DMS79 treated with DMSO at 0.1 percent for 48 hours (cell line): ENCODE results near the gene LRFN5.

Experiments
- DNase-seq: peaks from one replicate; lab custom pipeline; 2025; lab: John Stamatoyannopoulos, UW

LRFN5 gene

DNA sequence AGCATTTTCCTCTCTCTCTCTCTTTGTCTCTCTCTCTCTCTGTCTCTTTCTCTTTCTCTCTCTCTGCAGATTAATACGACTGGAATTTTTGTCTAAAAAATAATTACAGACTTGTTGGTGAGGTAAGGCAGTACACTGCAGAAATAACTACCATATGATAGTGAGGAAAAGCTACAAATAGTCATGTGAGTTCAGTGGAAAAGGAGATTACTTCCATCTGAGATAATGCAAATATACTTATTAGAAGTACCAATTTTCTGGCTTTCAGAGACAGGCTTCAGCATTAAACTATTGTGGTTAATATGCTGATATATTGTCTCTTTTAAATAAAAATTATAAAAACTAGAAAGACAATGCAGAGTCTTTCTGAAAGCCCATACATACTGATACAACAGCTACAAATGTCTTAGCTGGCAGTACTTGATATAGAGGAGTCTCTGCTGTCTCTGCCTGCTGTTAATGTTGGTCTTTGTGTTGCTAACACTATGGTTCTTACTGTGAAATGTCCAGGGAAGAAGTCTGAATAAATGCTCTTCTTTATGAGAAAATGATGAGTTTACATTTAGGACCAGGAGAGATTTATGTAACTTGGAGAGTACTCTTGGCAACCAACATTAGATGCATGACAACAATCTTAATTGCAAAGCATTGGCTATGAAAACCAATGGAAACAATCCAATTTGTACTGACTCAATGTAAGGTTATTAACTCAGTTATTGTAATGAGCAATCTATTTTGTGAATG is 167.0 kb downstream of the LRFN5 start:
- no peak for DNase-seq

DNA sequence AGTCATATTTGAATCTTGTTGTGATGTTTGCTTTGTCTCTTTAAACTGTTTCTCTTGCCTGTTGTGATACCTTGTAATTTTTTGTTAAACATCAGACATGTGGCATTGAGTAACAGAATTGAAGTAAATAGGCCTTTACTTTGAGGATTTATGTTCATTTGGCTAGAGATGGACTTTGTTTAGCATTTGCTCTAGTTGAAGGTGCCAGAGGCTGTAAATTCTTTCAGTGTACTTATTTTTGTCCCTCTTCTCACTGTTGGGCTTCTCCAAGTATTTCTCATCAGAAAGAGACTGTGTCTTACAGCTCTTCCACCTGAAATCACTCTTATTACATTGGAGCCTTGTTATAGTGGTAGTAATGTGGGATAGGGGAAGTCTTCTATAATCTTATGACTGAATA is 175.8 kb downstream of the LRFN5 start:
- DNase-seq, result no peak

DNA sequence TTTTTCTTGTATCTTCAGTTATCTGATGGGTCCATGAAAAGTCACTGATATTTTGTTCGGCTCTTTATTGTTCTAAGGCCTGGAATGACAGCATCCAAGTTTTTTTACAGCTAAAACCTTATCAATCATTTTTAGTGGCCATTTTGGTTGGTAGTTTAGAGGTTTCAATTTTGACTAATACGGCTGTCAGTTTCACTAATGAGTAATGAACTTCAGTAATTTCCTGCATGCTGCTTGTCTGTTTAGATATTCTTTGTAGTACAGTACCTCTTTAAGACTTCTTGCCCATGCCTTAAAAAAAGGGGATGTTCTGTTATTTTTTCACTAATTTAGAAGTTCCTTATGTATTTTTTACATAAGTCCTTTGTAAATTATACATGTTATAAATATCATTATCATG is 176.7 kb downstream of the LRFN5 start:
- DNase-seq, result no peak

DNA sequence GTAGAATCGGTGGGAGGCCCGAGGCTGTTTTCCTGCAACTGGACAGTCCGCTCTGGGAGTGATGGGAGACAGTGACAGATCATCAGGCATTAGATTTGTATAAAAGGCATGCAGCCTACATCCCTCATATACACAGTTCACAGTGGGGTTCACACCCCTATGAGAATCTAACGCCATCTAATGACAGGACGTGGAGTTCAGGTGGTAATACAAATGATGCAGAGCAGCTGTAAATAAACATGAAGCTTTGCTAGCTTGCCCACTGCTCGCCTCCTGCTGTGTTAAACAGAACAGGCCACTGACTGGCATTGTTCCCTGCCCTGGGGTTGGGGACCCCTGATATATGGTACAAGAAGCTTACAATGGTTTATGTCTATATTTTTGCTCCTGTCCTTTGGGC is 179.0 kb downstream of the LRFN5 start:
- no peak for DNase-seq

DNA sequence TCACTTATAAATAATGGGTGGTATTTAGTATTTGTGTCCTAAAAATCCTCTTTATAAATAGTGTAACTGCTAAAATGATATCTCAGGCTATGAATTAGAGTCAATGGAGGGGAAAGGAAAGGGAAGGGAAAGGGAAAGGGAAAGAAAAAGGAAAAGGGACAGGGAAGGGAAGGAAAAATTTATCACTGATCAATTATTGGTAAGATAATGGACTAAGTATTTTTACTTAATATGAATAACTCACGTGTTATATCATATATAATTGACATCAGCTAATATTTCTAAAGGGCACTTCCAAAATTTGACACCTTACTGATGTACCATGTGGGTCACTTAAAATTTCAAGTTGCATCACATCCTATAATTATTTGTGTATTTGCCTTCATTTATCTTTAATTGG is 193.1 kb downstream of the LRFN5 start:
- no peak for DNase-seq

DNA sequence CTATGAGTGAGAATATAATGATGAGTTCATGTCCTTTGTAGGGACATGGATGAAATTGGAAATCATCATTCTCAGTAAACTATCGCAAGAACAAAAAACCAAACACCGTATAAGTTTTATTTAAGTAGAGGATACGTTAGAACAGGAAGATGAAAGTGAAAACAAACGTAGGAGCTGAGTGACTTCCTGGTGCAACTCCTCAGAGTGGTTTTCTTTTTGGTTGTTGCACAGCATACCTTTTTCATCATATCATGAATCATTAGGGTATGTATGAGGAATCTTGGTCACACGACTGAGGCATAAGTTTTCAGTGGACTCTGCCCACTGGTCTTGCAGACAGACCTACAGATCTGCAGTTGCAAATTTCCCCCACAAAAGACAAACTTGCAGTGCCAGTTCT is 199.0 kb downstream of the LRFN5 start:
- DNase-seq, result no peak

DNA sequence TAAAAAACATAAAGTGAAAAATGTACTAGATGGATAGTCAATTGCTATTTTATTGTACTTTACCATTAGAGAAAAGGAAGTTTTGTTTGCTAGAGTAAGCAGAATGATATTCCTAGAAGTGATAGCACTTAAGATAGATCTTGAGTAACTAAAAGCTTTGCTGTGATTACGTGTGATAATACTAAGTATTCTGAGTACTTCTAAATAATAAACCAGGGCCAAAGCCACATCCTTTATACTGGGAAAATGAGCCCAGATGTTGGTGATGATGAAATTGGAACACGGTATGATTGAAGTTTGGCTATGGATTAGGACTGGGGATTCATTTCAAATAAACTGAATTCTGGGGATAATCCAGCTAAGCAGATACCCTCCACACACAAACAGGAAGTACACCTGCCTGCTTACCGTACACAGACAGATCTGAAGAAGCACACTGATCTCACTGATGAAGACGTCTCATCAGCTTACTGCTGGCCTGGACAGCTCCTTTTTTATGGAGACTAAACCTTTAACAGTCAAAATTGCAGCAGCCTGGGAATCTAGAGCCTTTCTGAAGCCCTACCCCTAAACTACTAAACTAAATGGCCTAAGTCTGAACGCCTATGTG is 199.8 kb downstream of the LRFN5 start:
- DNase-seq, result no peak

DNA sequence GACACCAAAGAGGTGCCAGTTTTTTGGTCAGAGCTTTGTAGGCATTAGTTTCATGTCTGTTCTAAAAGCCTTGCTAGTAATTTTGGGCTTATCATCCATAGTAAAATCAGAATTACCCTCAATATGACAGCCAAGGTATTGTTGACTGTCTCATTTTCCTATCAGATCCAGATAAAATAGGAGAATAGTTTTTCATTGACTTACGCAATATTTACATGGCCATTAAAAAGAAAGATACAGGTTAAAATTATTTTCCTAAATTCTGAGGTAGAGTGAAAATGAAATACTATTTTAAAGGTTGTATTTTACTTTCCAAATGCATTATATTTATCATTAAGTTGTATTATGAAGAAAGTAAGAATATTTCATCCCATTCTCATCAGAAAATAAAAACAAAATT is 203.7 kb downstream of the LRFN5 start:
- no peak for DNase-seq

DNA sequence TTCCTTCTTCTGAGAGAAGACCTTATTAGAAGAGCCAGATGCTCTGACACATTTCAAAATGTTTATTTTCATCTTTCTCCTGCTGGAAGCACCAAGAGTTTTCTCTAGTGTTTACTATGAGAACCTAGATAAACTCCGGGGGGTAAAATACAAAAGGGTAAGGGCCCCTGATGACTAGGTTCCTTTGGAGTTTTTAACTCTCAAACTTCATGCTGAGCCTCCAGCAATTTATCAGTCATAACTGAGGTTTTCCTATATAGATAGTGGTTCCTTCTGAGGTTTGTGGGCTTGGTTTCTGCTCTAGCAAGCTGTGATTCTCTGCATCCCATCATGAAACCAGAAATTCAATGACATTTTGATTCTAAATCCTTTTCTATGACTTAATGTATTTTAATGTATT is 210.9 kb downstream of the LRFN5 start:
- DNase-seq, result no peak

DNA sequence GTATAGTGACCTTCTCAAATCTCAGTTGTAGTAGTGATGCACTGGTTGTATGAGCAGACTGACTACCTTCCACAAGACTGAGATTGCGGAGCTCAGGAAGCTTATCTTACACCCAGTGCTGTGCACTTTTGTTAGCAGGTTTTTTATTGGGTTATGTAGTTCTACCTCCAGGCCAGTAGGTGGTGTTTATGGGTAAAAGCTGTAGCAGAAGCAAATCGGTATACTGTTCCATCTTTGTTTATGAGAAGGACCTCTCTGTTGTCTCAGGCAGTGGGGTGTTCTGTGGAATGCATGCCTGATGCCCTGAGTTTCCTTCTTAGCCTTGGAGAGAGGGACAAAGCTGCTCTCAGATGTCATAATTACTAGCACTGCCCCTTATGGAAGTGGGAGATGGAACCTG is 217.8 kb downstream of the LRFN5 start:
- DNase-seq, result no peak

DNA sequence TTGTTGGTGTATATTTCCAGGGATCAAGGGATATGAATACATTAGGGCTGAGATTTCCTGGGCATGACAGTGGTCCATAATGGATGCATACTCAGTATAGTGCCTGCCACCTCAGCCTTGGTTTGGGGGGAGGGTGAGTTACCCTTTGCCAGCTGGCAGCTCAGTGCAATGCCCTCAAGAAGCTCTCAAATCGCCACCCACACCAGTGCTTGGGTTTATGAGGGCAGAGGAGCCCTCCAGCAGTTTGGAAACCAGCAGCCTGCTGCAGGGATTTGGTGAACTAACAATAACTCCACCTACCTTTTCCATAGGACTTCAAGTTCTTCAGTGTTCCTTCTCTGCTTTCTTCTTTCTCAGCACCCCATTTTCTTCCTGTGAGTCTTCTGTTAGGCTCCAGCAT is 218.9 kb downstream of the LRFN5 start:
- no peak for DNase-seq

DNA sequence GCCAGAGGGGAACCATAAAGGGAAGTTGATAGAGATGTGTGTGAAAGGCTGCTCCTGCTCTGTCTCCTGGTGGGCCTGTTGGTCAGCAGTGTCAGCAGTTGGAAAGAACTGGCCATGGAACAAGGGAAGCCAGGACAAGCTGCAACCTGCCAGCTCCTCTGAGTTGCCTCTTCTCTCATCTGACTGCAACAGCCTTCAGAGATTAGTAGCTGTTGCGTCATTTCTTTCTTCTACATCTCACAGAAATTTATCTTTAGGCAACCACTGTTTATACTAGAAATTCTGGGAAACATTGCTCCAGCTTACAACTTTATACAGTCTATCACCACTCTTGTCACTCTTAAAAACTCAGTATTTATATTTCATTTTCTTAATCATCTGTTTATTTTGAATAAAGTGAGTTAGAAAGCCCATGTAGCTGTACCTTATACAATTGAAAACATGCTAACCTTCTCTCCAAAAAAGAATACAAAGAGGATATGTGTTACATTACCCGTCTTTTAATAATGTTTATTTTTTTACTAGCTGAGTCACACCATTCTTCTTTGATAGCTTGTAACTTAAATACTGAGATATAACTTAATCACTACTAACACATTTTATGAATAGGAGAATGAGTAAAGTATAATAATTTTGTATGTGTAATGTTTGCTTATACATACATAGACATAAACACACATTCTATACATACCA is 224.2 kb downstream of the LRFN5 start:
- DNase-seq, result peak; percentile 31

DNA sequence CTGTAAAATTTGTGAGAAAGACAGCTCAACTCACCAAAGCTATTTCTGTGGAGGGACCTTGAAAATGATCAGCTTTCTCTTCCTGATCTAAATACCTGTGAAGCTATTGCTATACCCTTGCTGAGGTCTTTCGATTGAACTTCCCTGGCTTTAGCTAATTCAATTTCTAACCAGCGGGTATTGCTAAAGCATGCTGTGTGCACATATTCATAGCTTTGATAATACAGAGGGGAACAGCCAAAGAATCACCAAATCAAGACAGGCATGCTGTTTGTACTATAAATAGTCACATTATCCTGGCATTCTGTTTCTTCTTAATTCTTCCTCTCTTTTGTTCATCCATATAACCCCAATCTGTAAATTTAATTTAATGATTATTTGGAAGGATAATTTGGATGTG is 233.0 kb downstream of the LRFN5 start:
- no peak for DNase-seq

DNA sequence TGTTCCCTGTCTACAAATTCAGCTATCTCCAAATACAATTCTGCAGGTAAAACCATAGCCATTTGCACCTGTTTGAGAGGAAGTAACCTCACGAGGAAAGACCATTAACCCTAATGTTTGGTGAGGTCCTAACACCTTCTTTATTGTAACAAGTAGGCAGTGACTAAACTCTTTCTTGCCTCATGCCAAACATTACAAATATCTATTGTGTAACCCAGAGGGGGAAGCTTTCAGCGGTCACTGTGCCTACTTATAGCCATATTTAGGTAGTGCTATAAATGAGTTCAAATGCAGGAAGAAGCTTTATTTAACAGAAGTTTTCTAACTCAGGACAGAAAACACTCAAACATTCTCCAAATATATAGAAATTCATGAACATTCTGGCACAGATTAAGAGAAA is 252.7 kb downstream of the LRFN5 start:
- no peak for DNase-seq

DNA sequence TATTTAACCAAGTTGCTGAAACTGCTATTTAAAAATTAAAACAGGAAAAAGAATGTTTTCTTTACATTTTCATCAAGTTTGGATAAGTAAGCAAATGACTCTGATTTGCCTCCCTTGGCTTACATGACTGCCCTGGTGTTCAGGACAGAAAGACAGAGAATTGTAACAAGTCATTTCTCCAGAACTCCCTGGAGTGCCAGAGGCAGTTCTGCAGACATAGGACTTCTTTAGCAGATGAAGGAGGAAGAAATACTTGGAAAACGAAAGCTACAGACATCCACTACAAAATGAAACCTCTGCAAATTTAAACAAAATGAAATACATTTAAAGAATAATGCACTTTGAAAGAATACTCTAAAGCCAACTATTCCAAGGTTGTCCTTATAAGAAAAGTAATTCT is 253.9 kb downstream of the LRFN5 start:
- no peak for DNase-seq

DNA sequence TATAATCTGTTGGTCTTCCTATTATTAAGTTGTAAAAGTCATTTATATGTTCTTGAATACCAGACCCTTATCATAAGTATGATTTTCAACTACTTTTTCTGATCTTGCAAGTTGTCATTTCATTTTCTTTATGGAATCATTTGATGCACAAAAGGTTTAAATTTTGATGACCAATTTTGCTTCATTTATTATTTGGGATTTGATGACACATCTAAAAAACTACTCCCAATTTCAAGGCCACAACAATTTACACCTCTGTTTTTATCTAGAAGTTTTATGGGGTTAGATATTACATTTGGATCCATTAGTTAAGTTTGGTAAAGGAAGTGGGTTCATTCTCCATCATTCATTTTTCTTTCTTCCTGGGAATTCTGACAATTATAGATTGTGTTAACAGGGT is 259.2 kb downstream of the LRFN5 start:
- DNase-seq, result no peak

DNA sequence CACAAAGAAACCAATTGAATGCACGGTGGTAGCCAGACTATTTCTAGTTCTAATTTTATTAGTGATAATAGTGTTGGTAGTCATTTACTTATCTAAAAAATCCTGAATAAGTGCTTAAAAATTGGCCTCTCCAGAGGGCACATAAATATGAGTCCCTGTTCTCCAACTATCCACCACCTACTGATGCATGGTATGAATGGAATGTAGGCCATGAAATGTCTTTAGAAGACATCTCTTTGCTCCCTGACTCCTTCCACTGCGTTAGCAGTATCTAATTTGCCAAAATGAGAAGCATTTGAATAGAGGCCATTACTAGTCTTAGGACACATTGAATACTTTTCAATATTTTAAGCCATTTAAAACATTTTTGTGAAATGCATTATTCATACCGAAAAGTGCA is 261.7 kb downstream of the LRFN5 start:
- DNase-seq, result no peak

DNA sequence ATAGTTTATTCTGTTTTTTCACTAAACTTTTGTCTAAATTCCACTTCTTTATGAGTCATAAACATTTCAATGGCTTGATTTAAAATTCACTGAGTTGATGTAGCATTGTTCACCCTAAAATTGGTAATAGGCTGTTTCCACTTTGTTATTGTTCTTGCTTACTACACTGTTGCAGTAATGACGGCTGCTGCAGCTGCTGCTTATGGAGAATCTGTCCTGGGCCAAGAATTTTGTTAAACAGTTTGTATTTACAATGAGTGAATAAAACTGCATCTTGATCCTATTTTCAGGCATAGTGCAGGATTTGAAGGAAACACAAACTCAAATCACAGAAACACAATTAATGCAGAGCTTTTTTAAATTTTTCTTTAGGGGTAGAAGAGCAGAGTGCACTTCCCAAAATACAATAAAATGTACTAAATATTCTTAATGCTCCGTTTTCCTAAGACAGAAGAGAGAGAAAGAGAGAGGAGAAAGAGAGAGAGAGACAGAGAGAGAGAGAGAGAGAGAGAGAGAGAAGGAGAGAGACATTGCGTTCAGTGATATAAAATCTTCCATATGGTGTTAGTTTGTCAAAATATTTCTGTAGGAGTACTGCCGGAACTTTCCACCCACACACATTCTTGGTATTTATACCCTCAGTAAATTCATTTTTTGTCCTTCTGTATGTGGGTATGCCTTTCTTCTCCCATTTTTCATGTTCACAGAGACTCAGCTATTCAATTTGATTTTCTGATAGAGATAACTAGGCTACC is 266.4 kb downstream of the LRFN5 start:
- no peak for DNase-seq

DNA sequence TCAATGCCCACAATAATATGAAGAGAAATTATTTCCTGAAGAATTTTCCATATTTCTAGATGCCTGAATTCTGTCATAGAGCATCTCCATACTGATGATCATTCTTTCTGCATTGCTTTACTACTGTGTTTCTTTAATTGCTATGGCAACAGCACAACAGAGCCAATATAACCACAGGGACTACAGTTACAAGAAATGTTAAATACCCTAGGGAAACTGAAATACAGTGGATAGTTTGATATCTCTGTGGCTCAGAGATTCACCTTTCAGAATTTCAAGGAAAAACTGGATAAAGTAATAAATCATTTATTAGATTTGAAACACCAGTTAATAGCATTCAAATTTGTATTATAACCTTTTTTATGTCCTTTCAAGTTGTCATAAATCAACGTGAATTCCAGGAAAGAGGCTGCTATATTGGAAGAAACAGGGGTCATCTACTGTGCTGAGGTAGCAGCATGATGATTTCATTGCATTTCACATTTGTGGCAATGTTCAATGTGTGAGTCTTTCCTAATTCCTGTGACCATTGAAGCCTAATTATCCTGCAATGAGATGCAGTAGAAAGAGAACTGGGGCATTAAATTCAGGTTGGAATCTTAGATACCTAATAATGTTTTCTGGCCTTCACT is 267.1 kb downstream of the LRFN5 start:
- DNase-seq, result no peak

DNA sequence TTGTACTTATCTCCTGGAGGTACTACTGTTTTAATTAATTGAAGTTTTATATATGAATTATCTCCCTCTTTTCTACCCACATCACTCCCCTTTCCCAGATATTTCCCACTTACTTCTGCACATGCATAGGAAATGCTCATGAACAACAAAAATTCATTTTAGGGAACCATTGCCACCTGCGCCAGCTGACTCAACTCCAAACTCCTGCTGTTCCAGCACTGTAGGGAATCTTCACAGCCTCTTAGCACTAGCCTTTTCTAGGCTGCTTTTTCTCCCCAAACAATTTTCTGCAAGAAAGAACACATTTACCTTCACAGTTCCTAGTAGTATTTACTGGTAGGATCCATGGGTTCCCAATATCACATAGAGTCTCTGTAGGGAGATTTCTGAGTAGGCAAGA is 268.4 kb downstream of the LRFN5 start:
- DNase-seq, result no peak

DNA sequence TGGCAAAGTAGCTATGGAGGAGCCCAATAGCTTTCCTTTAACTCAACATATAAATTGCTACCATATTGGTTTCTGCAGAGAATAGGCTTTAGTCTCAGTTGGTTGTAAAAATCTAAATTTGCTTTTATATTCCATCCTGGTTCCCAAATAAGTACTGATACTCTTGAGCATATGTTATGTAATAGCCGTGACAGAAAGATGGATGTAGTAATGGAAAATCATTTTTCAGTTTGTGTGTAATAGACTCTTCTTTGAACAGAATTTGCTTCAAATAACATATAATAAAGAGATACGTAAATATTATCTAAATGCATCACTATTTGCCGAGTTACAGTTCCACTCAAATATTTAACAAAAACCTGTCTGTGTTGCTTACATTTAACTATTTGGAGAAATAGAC is 271.6 kb downstream of the LRFN5 start:
- DNase-seq, result no peak

DNA sequence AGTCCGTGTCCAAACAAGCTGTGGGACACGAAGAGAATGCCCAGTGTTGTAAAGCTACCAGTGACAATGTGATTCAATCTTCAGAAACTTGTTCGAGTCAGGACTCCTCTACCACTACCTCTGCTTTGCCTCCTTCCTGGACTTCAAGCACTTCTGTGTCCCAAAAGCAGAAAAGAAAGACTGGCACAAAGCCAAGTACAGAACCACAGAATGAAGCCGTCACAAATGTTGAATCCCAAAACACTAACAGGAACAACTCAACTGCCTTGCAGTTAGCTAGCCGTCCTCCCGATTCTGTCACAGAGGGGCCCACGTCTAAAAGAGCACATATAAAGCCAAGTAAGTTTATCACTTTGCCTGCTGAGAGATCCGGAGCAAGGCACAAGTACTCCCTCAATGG is 284.9 kb downstream of the LRFN5 start:
- no peak for DNase-seq
